HPDE6-E6E7 (cell line): ENCODE results near the gene MAST3.

Experiments
- DNase-seq: peaks from one replicate; pipeline ENCODE4 v3.0.0; 2011; ENCODE audit warnings: missing footprints; ENCODE audit errors: extremely low spot score

MAST3 gene

DNA sequence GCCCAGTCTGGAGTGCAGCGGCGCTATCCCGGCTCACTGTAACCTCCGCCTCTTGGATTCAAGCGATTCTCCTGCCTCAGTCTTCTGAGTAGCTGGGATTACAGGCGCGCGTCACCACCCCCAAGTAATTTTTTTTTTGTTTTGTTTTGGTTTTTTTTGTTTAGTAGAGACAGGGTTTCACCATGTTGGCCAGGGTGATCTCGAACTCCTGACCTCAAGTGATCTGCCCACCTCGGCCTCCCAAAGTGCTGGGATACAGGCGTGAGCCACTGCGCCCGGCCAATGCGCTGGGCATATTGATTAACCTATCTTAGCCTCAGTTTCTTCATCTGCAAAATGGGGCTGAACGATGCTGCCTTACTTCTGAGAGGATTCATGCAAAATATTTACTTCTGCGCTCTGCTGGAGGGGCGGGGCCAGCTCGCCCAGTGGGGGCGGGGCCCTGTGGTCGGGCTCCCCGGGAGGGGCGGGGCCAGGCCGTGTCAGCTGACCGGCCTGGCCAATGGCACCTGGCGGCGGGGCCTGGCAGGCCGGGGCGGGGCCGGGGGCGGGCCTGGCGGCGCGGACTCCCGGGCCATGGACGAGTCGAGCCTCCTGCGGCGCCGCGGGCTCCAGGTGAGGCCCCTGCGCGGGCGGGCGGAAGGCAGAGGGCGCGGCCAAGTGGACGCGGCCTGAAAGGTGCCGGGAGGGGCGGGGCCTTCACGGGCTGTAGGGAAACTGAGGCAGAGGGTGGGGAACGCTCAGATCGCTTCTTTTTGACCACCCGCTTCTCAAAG, at the start of gene MAST3:
TSS of gene MAST3 (plus strand) at position 562 of the 776 bp plus-strand sequence. CDS start at position 577, 15 bp downstream.
- DNase-seq, result peak; percentile 89

DNA sequence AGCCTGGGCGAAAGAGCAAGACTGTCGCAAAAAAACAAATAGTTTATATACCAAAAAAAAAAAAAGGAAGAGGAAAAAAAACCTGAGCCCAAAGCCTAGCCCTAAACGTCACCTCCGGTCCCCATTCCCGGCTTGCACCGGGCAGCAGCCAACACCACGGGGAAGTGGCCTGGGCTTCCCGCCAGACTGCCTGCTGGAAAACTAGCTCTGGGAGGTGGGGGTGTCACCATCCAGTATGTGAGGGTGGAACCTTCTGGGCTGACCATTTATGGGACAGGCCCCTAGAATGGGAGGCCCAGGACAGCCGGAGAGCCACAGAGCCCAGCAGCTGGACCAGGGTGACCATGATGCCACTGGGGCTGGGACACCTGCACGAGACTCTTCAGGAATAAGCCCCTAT, 48.2 kb upstream of the MAST3 start:
- DNase-seq, result no peak

DNA sequence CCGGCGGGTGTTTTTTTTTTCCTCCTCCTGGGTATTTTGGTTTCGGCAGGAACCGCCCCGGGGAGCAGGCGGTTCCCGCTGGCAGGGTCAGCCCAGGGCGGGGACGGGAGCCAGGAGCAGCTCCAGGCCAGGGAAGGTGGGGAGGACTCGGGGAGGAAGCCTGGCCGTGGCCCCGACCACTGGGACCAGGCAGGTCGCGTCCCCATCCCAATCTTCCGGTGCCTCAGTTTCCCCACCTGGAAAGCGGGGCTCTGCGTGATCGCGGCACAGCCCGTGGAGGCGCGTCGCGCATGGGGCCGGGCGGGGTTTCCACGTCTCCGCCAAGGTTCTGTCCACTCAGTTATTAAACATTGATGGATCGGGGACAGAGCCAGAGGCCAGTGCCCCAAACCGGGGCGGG, 45.7 kb upstream of the MAST3 start:
- no peak for DNase-seq

DNA sequence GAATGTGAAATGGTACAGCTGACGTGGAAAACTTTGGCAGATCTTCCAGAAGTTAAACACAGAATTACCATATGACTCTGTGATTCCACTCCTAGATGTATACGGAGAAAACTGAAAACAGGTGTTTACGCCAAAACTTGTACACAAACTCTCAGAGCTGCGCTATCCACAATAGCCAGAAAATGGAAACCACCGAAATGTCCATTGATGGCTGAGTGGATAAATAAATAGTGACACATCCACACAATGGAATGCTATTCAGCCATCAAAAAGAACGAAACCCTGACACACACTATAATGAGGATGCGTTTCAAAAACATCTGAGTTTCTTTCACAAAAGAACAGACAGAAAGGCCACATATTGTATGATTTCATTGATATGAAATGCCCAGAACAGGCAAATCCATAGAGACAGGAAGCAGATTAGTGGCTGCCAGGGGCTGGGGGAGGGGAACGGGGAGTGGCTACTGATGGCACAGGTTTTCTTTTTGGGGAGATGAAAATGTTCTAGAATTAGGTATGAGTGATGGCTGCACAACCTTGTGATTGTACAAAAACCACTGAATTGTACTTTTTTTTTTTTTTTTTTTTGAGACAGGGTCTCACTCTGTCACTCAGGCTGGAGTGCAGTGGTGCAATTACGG, 43.9 kb upstream of the MAST3 start:
- DNase-seq, result no peak

DNA sequence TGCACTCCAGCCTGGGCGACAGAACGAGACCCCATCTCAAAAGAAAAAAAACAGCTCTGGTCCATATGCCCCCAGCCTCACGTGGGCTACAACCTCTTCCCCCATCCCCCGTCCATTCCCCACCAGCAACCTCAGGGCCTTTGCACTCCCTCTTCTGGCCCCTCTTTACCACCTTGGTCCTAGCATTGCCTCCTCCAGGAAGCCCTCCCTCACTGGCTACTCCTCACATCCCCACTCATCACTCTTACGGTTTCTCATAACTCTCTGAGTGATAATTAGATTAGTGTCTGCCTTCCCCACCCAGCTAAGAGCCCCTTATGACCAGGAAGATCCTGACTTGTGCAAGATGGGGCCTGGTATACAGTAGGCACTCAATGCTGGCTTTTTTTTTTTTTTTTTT, 41.6 kb upstream of the MAST3 start:
- no peak for DNase-seq

DNA sequence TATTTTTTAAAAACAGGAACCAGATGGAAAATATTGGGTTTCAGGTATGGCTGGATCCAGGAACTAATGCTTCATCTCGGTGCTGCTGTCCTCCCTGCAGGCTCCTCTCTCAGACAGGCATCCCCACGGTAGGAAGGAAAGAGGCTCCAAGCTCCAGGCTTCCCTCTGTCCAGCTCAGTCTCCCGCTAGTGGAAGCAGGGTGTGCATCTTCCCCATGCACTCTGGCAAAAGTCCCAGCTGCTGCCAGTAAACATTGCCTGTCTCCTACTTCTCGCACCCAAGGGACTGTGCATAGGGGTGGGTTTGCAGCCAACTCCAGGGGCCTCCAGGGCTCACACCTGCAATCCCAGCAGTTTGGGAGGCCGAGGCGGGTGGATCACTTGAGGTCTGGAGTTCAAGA, 40.0 kb upstream of the MAST3 start:
- no peak for DNase-seq

DNA sequence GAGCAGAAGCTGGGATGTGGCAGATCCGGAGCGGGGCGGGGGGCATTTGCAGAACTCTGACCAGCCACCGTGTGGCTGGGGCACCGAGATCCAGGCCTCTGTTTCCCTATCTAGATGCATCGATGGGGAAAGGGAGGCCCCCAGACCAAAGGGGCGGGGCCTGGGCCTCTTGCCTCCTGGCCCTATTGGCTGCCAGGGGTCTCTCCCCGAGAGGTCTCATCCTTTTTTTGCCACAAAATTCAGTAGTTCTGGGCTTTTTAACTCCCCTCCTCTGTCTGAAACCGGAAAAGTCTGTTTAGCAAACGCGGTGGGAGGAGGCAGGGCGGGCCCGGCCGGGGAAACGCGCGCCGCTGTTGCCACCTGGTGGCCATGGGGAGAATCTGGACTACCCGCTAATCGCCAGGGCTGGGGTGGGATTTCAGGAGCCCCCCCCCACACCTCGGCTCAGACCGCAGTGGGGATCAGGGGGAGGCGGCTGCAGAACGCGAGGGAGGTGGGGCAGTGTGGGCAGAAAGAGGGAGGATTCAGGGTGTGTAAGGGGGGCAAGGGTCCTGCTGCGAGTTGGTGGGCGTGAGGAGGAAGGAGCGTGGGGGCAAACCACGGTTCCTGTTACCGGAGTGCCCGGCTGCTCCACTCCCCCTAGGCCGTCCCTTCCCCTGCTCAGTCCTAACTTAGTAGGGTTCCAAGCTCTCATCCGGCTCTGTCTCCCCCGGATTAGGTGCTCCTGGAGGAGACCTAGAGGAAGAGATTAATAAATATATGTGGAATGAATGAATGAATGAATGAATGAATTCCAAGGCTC, 39.2 kb upstream of the MAST3 start:
- peak; percentile 69 for DNase-seq

DNA sequence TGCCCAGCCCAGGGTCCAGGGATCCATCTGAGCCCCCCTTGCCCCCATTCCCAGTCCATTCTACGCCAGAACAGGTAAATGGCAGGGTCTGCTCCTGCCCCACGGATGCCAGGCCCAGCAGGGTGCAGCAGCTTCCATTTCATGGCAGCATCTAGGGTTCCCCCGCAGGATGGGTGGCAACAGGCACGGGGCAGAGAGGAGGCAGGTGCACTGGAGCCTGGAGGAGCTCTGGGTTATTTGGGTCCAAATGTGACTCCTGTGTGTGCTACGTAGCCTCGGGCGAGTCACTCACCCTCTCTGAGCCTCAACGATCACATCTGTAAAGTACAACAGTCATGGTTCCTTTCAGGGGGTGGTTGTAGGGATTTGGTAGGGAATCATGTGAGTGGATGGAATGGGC, 38.3 kb upstream of the MAST3 start:
- no peak for DNase-seq

DNA sequence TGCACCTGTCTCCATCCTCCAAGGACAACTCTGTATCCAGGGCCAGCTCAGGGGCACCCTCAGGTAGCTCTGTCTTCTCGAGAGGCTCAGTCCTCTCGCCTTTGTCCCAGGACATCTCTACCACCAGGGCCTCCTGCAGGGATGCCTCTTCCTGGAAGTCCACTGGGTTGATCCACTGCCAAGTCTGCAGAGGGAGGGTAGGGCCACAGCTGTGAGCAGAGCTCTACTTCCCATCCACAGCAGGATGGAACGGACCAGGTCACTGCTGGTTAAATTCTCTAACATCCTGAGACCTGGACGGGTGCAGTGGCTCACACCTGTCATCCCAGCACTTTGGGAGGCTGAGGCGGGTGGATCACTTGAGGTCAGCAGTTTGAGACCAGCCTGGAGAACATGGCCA, 37.7 kb upstream of the MAST3 start:
- DNase-seq, result no peak

DNA sequence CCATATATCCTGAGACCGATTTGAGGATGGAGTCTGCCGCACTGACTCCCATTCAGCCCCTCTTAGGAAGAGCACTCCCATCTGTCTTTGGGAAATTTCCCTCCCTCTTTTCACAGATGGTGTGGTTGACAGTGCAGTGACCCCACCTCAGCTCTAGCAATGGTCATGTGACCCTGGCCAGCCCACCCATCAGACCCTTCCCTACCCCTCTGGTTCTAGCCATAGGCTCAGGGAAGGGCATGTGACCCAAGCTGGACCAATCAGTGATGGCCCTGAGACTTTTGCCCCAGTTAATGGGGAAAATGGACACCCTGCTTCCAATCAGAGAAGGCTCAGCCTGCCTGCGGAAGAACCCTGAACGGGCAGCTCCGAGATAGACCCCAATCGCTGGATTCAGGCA, 37.1 kb upstream of the MAST3 start:
- no peak for DNase-seq

DNA sequence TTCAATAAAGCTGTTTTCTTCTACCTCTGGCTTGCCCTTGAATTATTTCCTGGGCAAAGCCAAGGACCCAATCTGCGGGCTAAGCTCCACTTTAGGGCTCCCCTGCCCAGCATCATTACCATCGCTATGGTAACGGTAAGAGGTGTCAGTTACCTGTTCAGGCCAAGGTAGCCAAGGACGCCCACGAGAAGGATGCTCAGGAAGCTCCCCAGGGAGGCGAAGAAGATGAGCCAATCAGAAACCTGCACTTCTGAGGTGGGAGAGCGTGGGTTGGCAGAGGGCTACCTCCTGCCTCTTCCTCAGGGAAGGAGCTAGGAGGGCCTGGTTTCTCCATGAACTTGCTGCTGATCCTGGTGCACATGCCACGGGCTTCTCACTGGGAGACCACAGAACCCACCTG, 35.5 kb upstream of the MAST3 start:
- DNase-seq, result no peak

DNA sequence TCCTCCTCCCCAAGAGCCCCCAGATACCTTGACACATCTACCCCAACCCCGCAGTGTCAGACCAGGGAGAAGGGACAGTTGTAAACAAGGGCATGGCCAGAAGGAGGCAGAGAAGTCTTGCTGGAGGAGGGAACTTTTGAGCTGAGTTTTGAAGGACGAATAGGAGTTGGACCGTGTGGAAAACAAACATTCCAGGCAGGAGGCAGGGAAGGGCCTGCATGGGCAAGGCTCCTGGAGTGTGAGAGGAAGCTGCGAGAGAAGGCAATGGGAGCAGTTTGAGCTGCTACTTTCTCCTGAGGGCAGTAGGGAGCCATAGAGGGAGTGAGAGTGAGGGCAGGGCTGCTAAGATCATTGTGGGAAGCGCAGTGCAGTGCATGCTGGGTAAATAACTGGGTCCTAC, 34.1 kb upstream of the MAST3 start:
- DNase-seq, result no peak

DNA sequence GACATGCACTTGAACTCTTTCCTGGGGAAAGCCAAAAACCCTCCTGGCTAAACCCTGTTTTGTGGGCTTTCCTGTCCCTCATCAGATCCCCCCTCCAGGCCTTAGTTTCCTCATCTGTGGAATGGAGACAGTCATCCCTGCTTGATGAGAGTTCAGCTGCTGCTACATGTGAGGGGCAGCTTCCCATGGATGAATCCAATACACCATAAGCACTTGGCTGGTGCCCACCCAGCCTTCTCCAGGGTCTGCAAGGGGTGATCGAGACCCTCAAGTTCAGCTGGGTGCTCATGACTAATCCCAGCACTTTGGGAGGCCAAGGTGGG, 32.4 kb upstream of the MAST3 start:
- no peak for DNase-seq

DNA sequence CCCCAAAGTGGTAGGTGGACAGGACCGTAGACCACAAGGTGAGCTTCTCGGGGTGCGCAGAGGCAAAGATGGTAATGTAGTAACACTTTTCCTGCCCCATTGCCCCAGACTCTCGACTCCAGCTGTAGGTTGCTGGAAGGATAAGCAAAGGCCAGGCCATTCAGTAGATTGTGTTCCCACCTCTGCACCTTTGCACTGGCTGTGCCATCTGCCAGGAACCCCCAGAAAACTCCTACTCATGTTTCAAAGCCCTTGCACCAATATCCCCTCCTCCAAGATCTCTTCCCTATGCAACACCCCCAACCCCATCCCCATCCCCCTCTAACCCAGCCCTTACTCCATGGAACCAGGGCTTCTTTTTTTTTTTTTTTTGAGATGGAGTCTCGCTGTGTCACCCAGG, 29.2 kb upstream of the MAST3 start:
- no peak for DNase-seq

DNA sequence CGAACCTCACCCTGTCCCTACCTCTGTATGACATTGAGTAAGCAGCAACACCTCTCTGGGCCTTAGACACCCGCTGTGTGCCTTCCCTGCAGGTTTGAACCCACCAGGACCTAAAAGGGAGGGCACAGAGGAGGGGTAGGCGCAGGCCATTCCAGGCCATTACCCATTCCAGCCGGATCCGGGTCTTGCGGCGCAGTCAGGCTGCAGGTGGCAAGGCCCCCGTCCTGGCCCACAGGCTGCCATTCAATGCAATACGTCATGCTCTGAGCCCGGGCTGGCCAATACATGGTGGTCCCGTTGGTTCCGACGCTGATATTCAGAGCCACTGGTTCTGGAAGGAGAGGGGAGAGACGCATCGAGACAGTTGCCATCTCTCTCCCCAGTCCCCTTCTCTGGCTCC, 28.2 kb upstream of the MAST3 start:
- no peak for DNase-seq

DNA sequence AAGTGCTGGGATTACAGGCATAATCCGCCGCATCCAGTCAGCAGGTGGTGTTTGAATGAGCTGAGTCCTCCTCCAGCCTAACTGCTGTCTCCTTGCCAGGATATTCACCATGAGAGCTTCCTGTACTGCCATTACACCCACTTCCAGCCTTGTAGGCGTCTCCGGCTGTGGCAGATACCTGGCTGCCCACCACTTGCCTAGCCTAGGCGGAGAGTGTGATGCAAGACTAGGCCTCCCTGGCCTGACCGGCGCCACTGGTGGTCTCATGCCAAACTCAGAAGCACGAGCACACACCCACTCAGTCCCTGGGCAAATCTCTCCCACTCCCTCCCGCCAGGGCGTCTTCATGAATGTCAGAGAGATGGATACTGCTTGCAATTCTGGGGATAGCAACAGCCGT, 27.4 kb upstream of the MAST3 start:
- DNase-seq, result no peak

DNA sequence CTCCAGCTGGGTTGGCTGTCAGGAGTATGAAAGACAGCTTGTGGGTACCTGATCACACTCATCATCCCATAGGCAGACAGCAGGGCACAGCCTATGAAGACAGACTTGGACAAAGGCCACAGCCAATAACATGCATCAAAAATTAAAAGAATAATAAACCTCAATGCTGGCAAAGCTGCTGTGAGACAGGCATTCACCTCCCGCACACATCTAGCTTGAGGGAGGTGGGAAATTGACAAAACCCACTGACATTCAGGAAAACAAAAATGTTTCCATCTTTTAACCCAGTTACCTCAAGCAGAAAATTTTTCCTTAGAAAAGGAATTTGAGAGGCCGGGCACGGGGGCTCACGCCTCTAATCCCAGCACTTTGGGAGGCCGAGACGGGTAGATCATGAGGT, 25.2 kb upstream of the MAST3 start:
- DNase-seq, result no peak

DNA sequence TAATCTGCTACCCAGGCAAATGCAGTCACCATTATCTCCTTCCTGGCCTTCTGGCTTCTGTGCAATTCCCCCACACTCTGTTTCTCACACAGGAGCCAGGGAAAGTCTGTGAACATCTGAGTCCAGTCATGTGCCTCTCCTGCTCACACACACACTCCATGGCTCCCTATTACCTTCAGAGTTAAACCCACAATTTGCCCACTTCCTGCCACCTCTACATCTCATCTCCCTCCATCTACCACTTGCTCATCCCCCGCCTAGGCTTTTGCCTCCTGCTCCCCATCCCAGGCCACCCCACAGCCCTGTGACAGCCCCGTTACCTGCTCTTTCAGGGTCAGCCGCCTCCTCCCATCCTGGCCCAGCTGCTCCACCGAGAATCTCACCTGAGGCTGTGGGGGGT, 24.4 kb upstream of the MAST3 start:
- DNase-seq, result no peak

DNA sequence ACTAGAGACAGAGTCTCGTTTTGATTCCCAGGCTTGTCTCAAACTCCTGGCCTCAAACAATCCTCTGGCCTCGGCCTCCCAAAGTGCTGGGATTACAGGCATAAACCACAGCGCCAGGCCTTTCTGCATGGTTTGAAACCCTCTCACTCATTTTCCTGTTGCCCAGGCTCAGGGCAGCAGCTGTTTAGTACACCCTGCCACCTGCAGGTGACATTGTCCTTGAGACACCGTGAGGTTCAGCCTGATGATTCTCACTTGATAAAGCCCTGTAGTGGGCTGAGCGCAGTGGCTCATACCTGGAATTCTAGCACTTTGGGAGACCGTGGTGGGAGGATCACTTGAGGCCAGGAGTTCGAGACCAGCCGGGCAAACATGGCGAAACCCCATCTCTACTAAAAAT, 23.4 kb upstream of the MAST3 start:
- no peak for DNase-seq

DNA sequence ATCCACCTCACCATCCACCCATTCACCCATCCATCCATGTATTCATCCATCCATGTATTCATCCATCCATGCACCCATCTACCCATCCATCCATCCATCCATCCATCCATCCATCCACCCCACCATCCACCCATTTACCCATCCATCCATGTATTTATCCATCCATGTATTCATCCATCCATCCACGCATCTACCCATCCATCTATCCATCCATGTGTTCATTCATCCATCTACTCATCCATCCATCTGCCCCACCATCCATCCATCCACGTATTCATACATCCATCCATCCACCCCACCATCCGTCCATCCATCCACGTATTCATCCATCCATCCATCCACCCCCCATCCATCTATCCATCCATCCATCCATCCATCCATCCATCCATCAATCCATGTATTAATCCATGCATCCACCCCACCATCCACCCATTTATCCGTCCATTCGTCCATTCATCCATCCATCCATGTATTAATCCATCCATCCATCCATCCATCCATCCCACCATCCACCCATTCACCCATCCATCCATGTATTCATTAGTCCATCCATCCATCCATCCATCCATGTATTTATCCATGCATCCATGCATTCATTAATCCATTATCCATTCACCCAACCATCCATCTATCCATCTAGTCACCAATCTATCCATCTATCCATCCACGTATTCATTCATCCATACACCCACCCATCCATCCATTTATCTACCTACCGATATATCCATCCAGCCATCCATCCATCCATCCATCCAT, 13.5 kb upstream of the MAST3 start:
- no peak for DNase-seq

DNA sequence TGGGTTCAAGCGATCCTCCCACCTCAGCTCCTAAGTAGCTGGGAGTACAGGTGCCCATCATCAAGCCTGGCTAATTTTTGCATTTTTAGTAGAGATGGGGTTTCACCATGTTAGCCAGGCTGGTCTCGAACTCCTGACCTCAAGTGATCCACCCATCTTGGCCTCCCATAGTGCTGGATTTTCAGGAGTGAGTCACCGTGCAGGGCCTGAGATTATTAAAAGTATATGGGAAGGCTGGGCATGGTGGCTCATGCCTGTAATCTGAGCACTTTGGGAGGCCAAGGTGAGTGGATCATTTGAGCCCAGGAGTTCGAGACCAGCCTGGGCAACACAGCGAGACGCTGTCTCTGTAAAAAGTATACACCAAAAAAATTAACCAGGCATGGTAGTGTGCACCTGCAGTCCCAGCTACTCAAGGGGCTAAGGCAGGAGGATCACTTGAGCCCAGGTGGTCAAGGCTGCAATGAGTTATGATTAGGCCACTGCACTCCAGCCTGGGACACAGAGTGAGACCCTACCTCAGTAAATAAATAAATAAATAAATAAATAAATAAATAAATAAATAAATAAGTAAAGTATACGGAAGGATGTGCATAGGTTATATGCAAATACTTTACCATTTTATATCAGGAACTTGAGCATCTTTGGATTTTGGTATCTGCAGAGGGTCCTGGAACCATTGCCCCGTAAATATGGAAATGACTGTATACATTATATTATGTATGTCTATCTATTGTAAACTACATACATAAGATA, 11.7 kb upstream of the MAST3 start:
- DNase-seq, result no peak
